HL-60 (cell line): ENCODE data around the gene ATF3.

Experiments
- CTCF ChIP-seq: IDR thresholded peaks from one replicate; pipeline ENCODE4 v1.5.1; 2011; ENCODE audit warnings: low read length, control low read depth, inconsistent platforms; ENCODE audit not compliant: insufficient read depth
- POLR2AphosphoS5 ChIP-seq: IDR thresholded peaks from 2 replicates; pipeline ENCODE4 v1.6.1; 2012; ENCODE audit warnings: low read depth

- no peak for TF ChIP-seq CTCF
- no peak for TF ChIP-seq POLR2AphosphoS5
These were observed 56.0 kb downstream of the ATF3 start for GRCh38 chr1:212664409-212665199.
